Psoas muscle (tissue), 8 donors: ENCODE results near the gene CRYM. TPM values are rescaled to one million over a fixed set of nuclear protein-coding genes. Genes with fewer than 3 reads are reported as not detected.

Source experiments
- ATAC-seq, 4 donors: fragments of 200-7000 bp; cut with Tn5 transposase; one replicate each; pipeline ENCODE4 v1.9.1; 2020; ENCODE audit warnings: moderate library complexity in 3 of 4, mild to moderate bottlenecking in 2 of 4
- DNase-seq, 2 donors: peaks; one replicate each; pipeline ENCODE4 v3.0.0-alpha.2; 2020
- H3K27ac ChIP-seq: fragments of 200-600 bp; one replicate; pipeline ENCODE4 v1.8.0; 2022
- H3K27me3 ChIP-seq, 3 donors: fragments of 200-600 bp in 1 of 3; one replicate each; pipeline versions ENCODE4 v1.6.1 to v1.8.0; 2013 to 2022; ENCODE audit warnings: low read length in 2 of 3, mild to moderate bottlenecking in 2 of 3, moderate library complexity in 1 of 3; ENCODE audit not compliant: insufficient read depth in 3 of 3
- H3K36me3 ChIP-seq, 2 donors: fragments of 200-600 bp in 1 of 2; one replicate each; pipeline versions ENCODE4 v1.6.1 to v1.8.0; 2013 to 2022; ENCODE audit warnings: low read depth in 1 of 2, mild to moderate bottlenecking in 1 of 2, moderate library complexity in 1 of 2; ENCODE audit not compliant: insufficient read depth in 1 of 2
- H3K4me1 ChIP-seq: fragments of 200-600 bp; one replicate; pipeline ENCODE4 v1.8.0; 2022
- H3K4me3 ChIP-seq: fragments of 200-600 bp; one replicate; pipeline ENCODE4 v1.8.0; 2022; ENCODE audit warnings: mild to moderate bottlenecking
- H3K9me3 ChIP-seq: fragments of 200-600 bp; one replicate; pipeline ENCODE4 v1.8.0; 2022
- CTCF ChIP-seq: fragments of 200-600 bp; IDR thresholded peaks from one replicate; pipeline ENCODE4 v1.8.0; 2022; ENCODE audit warnings: antibody characterized with exemption
- WGBS, 3 donors: extraction: QIAGEN DNeasy Blood & Tissue Kit; methylation state at CpG; one replicate each; pipeline versions ENCODE4 v1.1.6 to v1.1.7; 2013; 5-methylcytosine and 5-hydroxymethylcytosine counted together
- intact Hi-C, 2 donors: fragments of 100-400 bp; cut with DNase I; formaldehyde crosslinking; loops; one replicate each; pipeline versions ENCODE4 v1.11.0 to v1.14.2; 2022
- polyA plus RNA-seq, 3 donors: library from polyadenylated mRNA; stranded (reverse); fragments of 200-250 nt; gene quantifications; one replicate each; pipeline ENCODE4 v1.2.3, GENCODE V29; 2013
- total RNA-seq, 4 donors: library from RNA; stranded (reverse); fragmentation: NEBNext Ultra II Directional in 2 of 4; extraction: Animal tissue kit (Norgen Biotek cat#: 25700) in 2 of 4; gene quantifications; one replicate each; pipeline versions ENCODE4 v1.2.1 to v1.2.4, GENCODE V29; 2021 to 2023
- donor health status: healthy with polysubstance abuse.
- donor health status: DM: no; HTN: no; CAD: no; lungs with moderate emphysema.
- donor health status: Bipolar disorder and iron deficiency.
- donor health status: healthy.
- donor health status: DM: yes; HTN: yes; CAD: no.
- donor health status: DM: no; HTN: no; CAD: no.
- donor health status: DM: no; HTN: no; CAD: no.
- donor health status: DM: yes; HTN: yes; CAD: no.

CRYM gene
- total and polyA plus RNA-seq, 7 donors: 0.25 to 33.4 (median 1.6) TPM

- no peak for TF ChIP-seq CTCF
- intact Hi-C loops: no loop called here
- DNase-seq (no peak), ATAC-seq (no peak)
- H3K9me3 ChIP-seq: no peaks in the 10 kb centered on the region
- WGBS, 3 donors: 38 to 47% (median 38%) methylated on average over 4 of the region's 4 CpGs
- H3K36me3 ChIP-seq: no peaks in the 10 kb centered on the region
- H3K4me3 ChIP-seq: no peak overlapping the region
- H3K27ac ChIP-seq: no peak overlapping the region
- peaks cover 0 to 4% (median 0%) of the 10 kb centered on the region in 3 donors for H3K27me3 ChIP-seq
- H3K4me1 ChIP-seq: no peaks in the 10 kb centered on the region
Observed at GRCh38 chr16:21222495-21223337, 55.4 kb downstream of the CRYM start.

- H3K4me1 ChIP-seq: no peaks in the 10 kb centered on the region
- H3K4me3 ChIP-seq: no peak overlapping the region
- intact Hi-C loops: no loop called here
- no peaks in the 10 kb centered on the region for H3K9me3 ChIP-seq
- H3K27ac ChIP-seq: no peak overlapping the region
- ATAC-seq: no peak
- no peaks in the 10 kb centered on the region for H3K36me3 ChIP-seq
- WGBS, 3 donors: 93 to 95% (median 94%) methylated on average over 2 of the region's 2 CpGs
- TF ChIP-seq CTCF: no peak
- no peak for DNase-seq
- peaks cover 0 to 4% (median 0%) of the 10 kb centered on the region in 3 donors for H3K27me3 ChIP-seq
Observed at GRCh38 chr16:21219551-21219950, 58.5 kb downstream of the CRYM start.

- ATAC-seq: no peak
- Histone ChIP-seq H3K27ac (no peak overlapping the region), H3K4me3 (no peak overlapping the region), H3K9me3 (no peaks in the 10 kb centered on the region), H3K36me3 (no peaks in the 10 kb centered on the region), H3K27me3 (peaks cover 0 to 4% (median 3%) of the 10 kb centered on the region in 3 donors), H3K4me1 (no peaks in the 10 kb centered on the region)
- 73 to 77% (median 75%) methylated on average over 7 of the region's 7 CpGs for WGBS, 3 donors
- DNase-seq: no peak
- TF ChIP-seq CTCF: no peak
- intact Hi-C loops: no loop called here
Observed at GRCh38 chr16:21218153-21218552, 59.9 kb downstream of the CRYM start.

- DNase-seq: no peak
- Histone ChIP-seq H3K4me1 (no peaks in the 10 kb centered on the region), H3K27me3 (peaks cover 0 to 4% (median 3%) of the 10 kb centered on the region in 3 donors), H3K4me3 (no peak overlapping the region), H3K36me3 (no peaks in the 10 kb centered on the region), H3K9me3 (no peaks in the 10 kb centered on the region), H3K27ac (no peak overlapping the region)
- no peak for TF ChIP-seq CTCF
- intact Hi-C loops: no loop called here
- ATAC-seq: no peak
- 40 to 82% (median 58%) methylated on average over 2 of the region's 2 CpGs for WGBS, 3 donors
Observed at GRCh38 chr16:21217121-21217520, 61.0 kb downstream of the CRYM start.
